A549 (cell line): ENCODE measurements around the gene SUPT20HL1. TPM values are rescaled to one million over a fixed set of nuclear protein-coding genes. Genes with fewer than 3 reads are reported as not detected.

ENCODE experiments used
- ATAC-seq, 2 experiments: fragments of 200-7000 bp in 1 of 2; fragments of >200 bp in 1 of 2; cut with Nextera tagmentation in 1 of 2; cut with Tn5 transposase in 1 of 2; 3 replicates each; pipeline versions ENCODE4 v1.8.0 to v1.9.1; 2018 to 2020; ENCODE audit warnings: mild to moderate bottlenecking in 1 of 2, moderate library complexity in 1 of 2
- CTCF ChIA-PET: fragments of 300-600 bp; sonication (Branson Sonifier 250); formaldehyde crosslinking; extraction: SDS; loops from one replicate; lab custom pipeline; 2021; ENCODE audit warnings: antibody characterized with exemption, inconsistent platforms; lab: Yijun Ruan, JAX
- POLR2A ChIA-PET: fragments of 350-600 bp; formaldehyde crosslinking; extraction: SDS; loops from one replicate; lab custom pipeline; 2021; ENCODE audit warnings: antibody characterized with exemption, inconsistent platforms; lab: Yijun Ruan, JAX
- DNase-seq, 2 experiments: peaks; one replicate each; pipeline versions ENCODE4 v3.0.0 to v3.0.0-alpha.2; 2011 to 2016; ENCODE audit warnings: low read depth in 1 of 2, low spot score in 1 of 2
- FAIRE-seq: peaks from 2 replicates; lab custom pipeline; 2011; peaks lifted over from hg19 to GRCh38; lab: Jason Lieb, UNC
- H3K27ac ChIP-seq, 2 experiments: fragments of >200 bp; sonication (Bioruptor Twin); formaldehyde crosslinking; 3 replicates each; pipeline ENCODE4 v1.5.1; 2016 to 2017
- H3K4me1 ChIP-seq: fragments of >200 bp; sonication (Bioruptor Twin); formaldehyde crosslinking; 3 replicates; pipeline ENCODE4 v1.6.1; 2016
- H3K4me2 ChIP-seq: fragments of >200 bp; sonication (Bioruptor Twin); formaldehyde crosslinking; 3 replicates; pipeline ENCODE4 v1.6.1; 2016
- H3K4me3 ChIP-seq: fragments of >200 bp; sonication (Bioruptor Twin); formaldehyde crosslinking; 3 replicates; pipeline ENCODE4 v1.5.1; 2016
- H3K9me3 ChIP-seq: fragments of >200 bp; sonication (Bioruptor Twin); formaldehyde crosslinking; 3 replicates; pipeline ENCODE4 v1.6.1; 2016
- CBX2 ChIP-seq: fragments of 200-600 bp; sonication (generic); IDR thresholded peaks from 2 replicates; pipeline ENCODE4 v1.6.1; 2016; ENCODE audit warnings: low read depth, mild to moderate bottlenecking, borderline replicate concordance
- CEBPB ChIP-seq, 2 experiments: fragments of >200 bp in 1 of 2; sonication (Bioruptor Twin) in 1 of 2; formaldehyde crosslinking in 1 of 2; IDR thresholded peaks; 2 replicates each; pipeline ENCODE4 v1.6.1; 2012 to 2016
- ESRRA ChIP-seq: fragments of 150-350 bp; IDR thresholded peaks from 2 replicates; pipeline ENCODE4 v1.6.1; 2014; ENCODE audit warnings: mild to moderate bottlenecking, low read length, borderline replicate concordance
- FOSL2 ChIP-seq, 2 experiments: fragments of 450-650 bp in 1 of 2; fragments of >200 bp in 1 of 2; sonication (Bioruptor Twin) in 1 of 2; formaldehyde crosslinking; IDR thresholded peaks; 2 replicates each; pipeline versions ENCODE4 v1.5.0 to v1.6.1; 2016 to 2020; ENCODE audit warnings: mild to moderate bottlenecking in 1 of 2, moderate library complexity in 1 of 2
- JUN ChIP-seq, 2 experiments: fragments of >200 bp; sonication (Bioruptor Twin); formaldehyde crosslinking; IDR thresholded peaks; 2 replicates in 1 of 2; 3 replicates in 1 of 2; pipeline ENCODE4 v1.6.1; 2016 to 2017
- KDM5A ChIP-seq: fragments of 200-600 bp; sonication (generic); IDR thresholded peaks from 2 replicates; pipeline ENCODE4 v1.6.1; 2016; ENCODE audit warnings: antibody characterized with exemption, mild to moderate bottlenecking
- MAFK ChIP-seq: fragments of 450-650 bp; IDR thresholded peaks from 2 replicates; pipeline ENCODE4 v1.6.1; 2014; ENCODE audit not compliant: partially characterized antibody
- MAZ ChIP-seq: fragments of 150-350 bp; IDR thresholded peaks from 2 replicates; pipeline ENCODE4 v1.6.1; 2014; ENCODE audit warnings: antibody characterized with exemption, low read depth, low read length, borderline replicate concordance
- NR3C1 ChIP-seq: fragments of >200 bp; sonication (Bioruptor Twin); formaldehyde crosslinking; IDR thresholded peaks from 3 replicates; pipeline ENCODE4 v1.6.1; 2017
- PHF8 ChIP-seq: fragments of 200-600 bp; sonication (generic); IDR thresholded peaks from 2 replicates; pipeline ENCODE4 v1.6.1; 2016; ENCODE audit warnings: low read depth, mild to moderate bottlenecking, antibody characterized with exemption, moderate library complexity, borderline replicate concordance
- POLR2A ChIP-seq: IDR thresholded peaks from 2 replicates; pipeline ENCODE4 v1.6.1; 2012; ENCODE audit warnings: mild to moderate bottlenecking, low read length
- RAD21 ChIP-seq, 2 experiments: fragments of >200 bp in 1 of 2; sonication (Bioruptor Twin) in 1 of 2; formaldehyde crosslinking in 1 of 2; IDR thresholded peaks in 1 of 2; conservative IDR thresholded peaks in 1 of 2; 2 replicates in 1 of 2; 3 replicates in 1 of 2; pipeline ENCODE4 v1.6.1; 2012 to 2018; ENCODE audit warnings: inconsistent platforms in 1 of 2
- SMC3 ChIP-seq: fragments of >200 bp; sonication (Bioruptor Twin); formaldehyde crosslinking; IDR thresholded peaks from 3 replicates; pipeline ENCODE4 v1.6.1; 2018; ENCODE audit warnings: inconsistent platforms
- SREBF2 ChIP-seq: fragments of 450-650 bp; IDR thresholded peaks from 2 replicates; pipeline ENCODE4 v1.6.1; 2014; ENCODE audit warnings: mild to moderate bottlenecking, moderate library complexity
- TFCP2L1 ChIP-seq: fragments of 250-450 bp; sonication (Bioruptor Pico); IDR thresholded peaks from 2 replicates; pipeline ENCODE4 v1.5.0; 2021; ENCODE audit warnings: mild to moderate bottlenecking
- TP53 ChIP-seq: fragments of 250-450 bp; sonication (Bioruptor Pico); IDR thresholded peaks from 2 replicates; pipeline ENCODE4 v1.5.0; 2021; ENCODE audit warnings: mild to moderate bottlenecking, moderate library complexity
- ZC3H11A ChIP-seq: fragments of 450-650 bp; IDR thresholded peaks from 2 replicates; pipeline ENCODE4 v1.6.1; 2014; ENCODE audit warnings: antibody characterized with exemption, mild to moderate bottlenecking
- ZFP36 ChIP-seq: fragments of 450-650 bp; IDR thresholded peaks from 2 replicates; pipeline ENCODE4 v1.6.1; 2014; ENCODE audit warnings: borderline replicate concordance; ENCODE audit not compliant: partially characterized antibody
- WGBS: methylation state at CpG from one replicate; pipeline ENCODE4 v1.1.6; 2017; ENCODE audit errors: missing lambda C conversion rate; 5-methylcytosine and 5-hydroxymethylcytosine counted together
- polyA plus RNA-seq, 4 experiments: library from polyadenylated mRNA; depleted of rRNA in 3 of 4; stranded (reverse); fragments of >200 nt; fragmentation: RNase III in 1 of 4; extraction: RNeasy Plus Mini Kit Qiagen cat#74134 plus additional on column Dnase treatment in 1 of 4; gene quantifications; 2 replicates in 3 of 4; 3 replicates in 1 of 4; pipeline ENCODE4 v1.2.3, GENCODE V29; 2011 to 2017
- TF ChIP-seq, protein P1 (sequence below): fragments of >200 bp; sonication (Bioruptor Twin); formaldehyde crosslinking; IDR thresholded peaks from 3 replicates; pipeline ENCODE4 v1.5.1; 2016
- TF ChIP-seq, protein P2 (sequence below): IDR thresholded peaks from 2 replicates; pipeline ENCODE4 v1.6.1; 2012
- TF ChIP-seq, protein P3 (sequence below): fragments of 250-450 bp; sonication (Bioruptor Pico); IDR thresholded peaks from 2 replicates; pipeline ENCODE4 v1.5.0; 2021; ENCODE audit warnings: mild to moderate bottlenecking, moderate library complexity, borderline replicate concordance
- TF ChIP-seq, protein P4 (sequence below): fragments of >200 bp; sonication (Bioruptor Twin); formaldehyde crosslinking; IDR thresholded peaks from 2 replicates; pipeline ENCODE4 v1.6.1; 2016
- TF ChIP-seq, protein P5 (sequence below): IDR thresholded peaks from 2 replicates; pipeline ENCODE4 v1.6.1; 2012; ENCODE audit warnings: low read depth, borderline replicate concordance
- TF ChIP-seq, protein P6 (sequence below): fragments of 450-650 bp; IDR thresholded peaks from 2 replicates; pipeline ENCODE4 v1.6.1; 2014; ENCODE audit warnings: antibody characterized with exemption

The SUPT20HL1 gene
- polyA plus RNA-seq, 2 of the 4 experiments (the other 2 are of a cell fraction): not detected

DNA sequence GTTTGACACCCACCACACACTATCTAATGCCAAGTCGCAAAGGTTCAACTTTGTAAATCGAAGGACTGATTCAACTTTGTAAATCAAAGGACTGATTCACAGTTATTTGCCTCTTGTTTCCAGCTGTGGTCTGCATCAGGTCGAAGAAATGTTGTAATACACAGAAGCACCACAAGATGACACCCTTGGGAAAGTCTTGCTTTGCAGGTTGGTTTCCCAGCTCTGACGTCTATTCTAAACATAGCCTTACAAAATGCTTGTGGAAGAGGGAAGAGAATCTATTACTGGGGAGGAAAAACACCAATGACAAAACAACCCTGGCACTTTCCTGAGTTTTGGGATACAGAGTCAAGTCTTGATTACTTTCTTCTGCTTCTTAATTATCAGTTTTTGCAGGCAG, 35.3 kb downstream of the SUPT20HL1 start:
- no peak overlapping the region for H3K4me3 ChIP-seq
- H3K4me2 ChIP-seq: no peak overlapping the region
- peak; percentile 95 for FAIRE-seq
- 1% methylated on average over 4 of the region's 4 CpGs for WGBS
- DNase-seq: peak; percentile 57 to 71
- H3K27ac ChIP-seq: no peak overlapping the region
- CTCF ChIA-PET: interaction anchor here (0.8 to 12.0 kb wide), 35 partner anchors 9 to 879 kb away, joined by 3 to 226 read pairs (median 5); no protein-coding TSS in a partner anchor
- POLR2A ChIA-PET: no interaction called here
- peak; percentile 85 to 94 for TF ChIP-seq RAD21 (conservative IDR thresholded peaks at IDR 0.05 in 1 of 2, IDR thresholded peaks at IDR 0.05 in 1 of 2)
- TF ChIP-seq, protein P1, sequence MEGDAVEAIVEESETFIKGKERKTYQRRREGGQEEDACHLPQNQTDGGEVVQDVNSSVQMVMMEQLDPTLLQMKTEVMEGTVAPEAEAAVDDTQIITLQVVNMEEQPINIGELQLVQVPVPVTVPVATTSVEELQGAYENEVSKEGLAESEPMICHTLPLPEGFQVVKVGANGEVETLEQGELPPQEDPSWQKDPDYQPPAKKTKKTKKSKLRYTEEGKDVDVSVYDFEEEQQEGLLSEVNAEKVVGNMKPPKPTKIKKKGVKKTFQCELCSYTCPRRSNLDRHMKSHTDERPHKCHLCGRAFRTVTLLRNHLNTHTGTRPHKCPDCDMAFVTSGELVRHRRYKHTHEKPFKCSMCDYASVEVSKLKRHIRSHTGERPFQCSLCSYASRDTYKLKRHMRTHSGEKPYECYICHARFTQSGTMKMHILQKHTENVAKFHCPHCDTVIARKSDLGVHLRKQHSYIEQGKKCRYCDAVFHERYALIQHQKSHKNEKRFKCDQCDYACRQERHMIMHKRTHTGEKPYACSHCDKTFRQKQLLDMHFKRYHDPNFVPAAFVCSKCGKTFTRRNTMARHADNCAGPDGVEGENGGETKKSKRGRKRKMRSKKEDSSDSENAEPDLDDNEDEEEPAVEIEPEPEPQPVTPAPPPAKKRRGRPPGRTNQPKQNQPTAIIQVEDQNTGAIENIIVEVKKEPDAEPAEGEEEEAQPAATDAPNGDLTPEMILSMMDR: peak; percentile 79
- no peak for TF ChIP-seq POLR2A
- TF ChIP-seq, protein P2, sequence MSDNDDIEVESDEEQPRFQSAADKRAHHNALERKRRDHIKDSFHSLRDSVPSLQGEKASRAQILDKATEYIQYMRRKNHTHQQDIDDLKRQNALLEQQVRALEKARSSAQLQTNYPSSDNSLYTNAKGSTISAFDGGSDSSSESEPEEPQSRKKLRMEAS: no peak
- TF ChIP-seq, protein P3, sequence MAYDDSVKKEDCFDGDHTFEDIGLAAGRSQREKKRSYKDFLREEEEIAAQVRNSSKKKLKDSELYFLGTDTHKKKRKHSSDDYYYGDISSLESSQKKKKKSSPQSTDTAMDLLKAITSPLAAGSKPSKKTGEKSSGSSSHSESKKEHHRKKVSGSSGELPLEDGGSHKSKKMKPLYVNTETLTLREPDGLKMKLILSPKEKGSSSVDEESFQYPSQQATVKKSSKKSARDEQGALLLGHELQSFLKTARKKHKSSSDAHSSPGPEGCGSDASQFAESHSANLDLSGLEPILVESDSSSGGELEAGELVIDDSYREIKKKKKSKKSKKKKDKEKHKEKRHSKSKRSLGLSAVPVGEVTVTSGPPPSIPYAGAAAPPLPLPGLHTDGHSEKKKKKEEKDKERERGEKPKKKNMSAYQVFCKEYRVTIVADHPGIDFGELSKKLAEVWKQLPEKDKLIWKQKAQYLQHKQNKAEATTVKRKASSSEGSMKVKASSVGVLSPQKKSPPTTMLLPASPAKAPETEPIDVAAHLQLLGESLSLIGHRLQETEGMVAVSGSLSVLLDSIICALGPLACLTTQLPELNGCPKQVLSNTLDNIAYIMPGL (CRISPR knock-in tag): no peak
- no peak for TF ChIP-seq MAFK
- peak; percentile 82 for TF ChIP-seq SMC3
- peak; percentile 81 to 94 for ATAC-seq
- H3K9me3 ChIP-seq: no peaks in the 10 kb centered on the region
- no peaks in the 10 kb centered on the region for H3K4me1 ChIP-seq

DNA sequence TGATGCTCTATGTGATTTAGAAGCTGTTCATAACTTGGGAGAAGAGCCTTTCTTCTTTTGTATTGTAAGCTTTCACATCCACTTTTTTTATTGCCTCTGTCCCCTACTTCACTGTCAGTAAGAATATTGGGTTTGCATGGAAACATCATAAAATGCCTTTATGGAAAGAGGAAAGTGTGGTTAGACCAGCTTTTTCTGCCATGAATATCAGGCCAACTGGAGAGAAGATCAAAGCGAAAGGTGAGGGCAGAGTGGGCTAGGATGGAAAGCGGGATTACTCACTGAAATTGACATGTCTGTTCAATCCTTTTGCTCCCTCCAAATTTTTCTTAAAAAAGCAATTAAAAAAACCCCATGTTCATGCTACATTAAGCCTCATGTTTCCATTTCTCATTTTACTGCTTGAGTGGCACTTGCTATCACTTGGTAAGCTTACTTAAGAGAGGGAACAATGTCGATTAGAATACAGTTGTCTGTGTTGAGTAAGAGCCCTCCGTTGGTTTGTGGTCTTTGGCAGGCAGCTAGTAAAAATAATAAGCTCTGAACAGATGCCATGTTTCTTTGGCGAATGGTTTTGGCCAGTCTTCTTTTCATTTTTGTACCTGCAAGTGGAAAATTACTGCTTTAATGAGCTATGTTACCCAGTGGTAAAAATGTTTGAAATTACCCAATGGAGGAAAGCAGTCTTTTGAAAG, 35.9 kb downstream of the SUPT20HL1 start:
- no peak for ATAC-seq
- H3K27ac ChIP-seq: no peak overlapping the region
- TF ChIP-seq, protein P4, sequence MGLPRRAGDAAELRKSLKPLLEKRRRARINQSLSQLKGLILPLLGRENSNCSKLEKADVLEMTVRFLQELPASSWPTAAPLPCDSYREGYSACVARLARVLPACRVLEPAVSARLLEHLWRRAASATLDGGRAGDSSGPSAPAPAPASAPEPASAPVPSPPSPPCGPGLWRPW: no peak
- TF ChIP-seq, protein P5, sequence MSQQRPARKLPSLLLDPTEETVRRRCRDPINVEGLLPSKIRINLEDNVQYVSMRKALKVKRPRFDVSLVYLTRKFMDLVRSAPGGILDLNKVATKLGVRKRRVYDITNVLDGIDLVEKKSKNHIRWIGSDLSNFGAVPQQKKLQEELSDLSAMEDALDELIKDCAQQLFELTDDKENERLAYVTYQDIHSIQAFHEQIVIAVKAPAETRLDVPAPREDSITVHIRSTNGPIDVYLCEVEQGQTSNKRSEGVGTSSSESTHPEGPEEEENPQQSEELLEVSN: no peak
- TF ChIP-seq ESRRA (no peak), TFCP2L1 (no peak)
- TF ChIP-seq, all 56 proteins: peak for 0
- no peaks in the 10 kb centered on the region for H3K4me1 ChIP-seq
- 40% methylated on average over 5 of the region's 5 CpGs for WGBS
- ChIA-PET POLR2A (no interaction called here), CTCF (interaction anchor here (0.8 to 12.0 kb wide), 37 partner anchors 9 to 879 kb away, joined by 3 to 226 read pairs (median 5); partner anchors contain the start of gene PDK3)
- H3K4me2 ChIP-seq: no peak overlapping the region
- FAIRE-seq: no peak
- H3K9me3 ChIP-seq: no peaks in the 10 kb centered on the region
- no peak for DNase-seq
- H3K4me3 ChIP-seq: no peak overlapping the region

DNA sequence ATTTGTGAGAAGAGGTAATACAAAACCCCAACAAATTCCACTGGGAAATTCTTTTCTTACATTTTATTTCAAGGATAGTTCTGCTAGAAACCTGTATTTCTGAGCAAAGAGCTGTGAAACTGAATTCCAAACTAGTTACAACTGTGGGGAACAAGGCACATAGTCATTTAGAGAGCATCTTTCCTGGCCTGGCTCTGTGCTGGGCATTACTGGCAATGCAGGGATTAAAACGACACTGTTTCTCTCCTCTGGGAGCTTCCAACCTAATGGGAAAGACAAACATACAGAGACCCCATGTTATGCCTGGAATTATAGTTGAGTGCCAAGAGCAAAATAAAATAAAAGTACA, 36.5 kb downstream of the SUPT20HL1 start:
- Histone ChIP-seq H3K9me3 (no peaks in the 10 kb centered on the region), H3K4me1 (no peaks in the 10 kb centered on the region), H3K27ac (no peak overlapping the region), H3K4me3 (no peak overlapping the region), H3K4me2 (no peak overlapping the region)
- POLR2A ChIA-PET: no interaction called here
- 46% methylated on average over 1 of the region's 1 CpG for WGBS
- no peak for ATAC-seq
- CTCF ChIA-PET: interaction anchor here (1.1 to 12.0 kb wide), 17 partner anchors 10 to 747 kb away, joined by 3 to 226 read pairs (median 6); partner anchors contain the start of gene PDK3
- DNase-seq: no peak
- no peak for FAIRE-seq
- TF ChIP-seq KDM5A (no peak), MAZ (no peak), CBX2 (no peak), SREBF2 (no peak), ZC3H11A (no peak), TP53 (no peak), NR3C1 (no peak), FOSL2 (IDR thresholded peaks at IDR 0.05) (no peak), FOSL2 (CRISPR knock-in tag; IDR thresholded peaks at IDR 0.05) (no peak), CEBPB (IDR thresholded peaks at IDR 0.05) (no peak), POLR2A (no peak), ZFP36 (no peak), SMC3 (no peak), JUN (IDR thresholded peaks at IDR 0.05) (no peak), PHF8 (no peak)
- TF ChIP-seq, protein P6, sequence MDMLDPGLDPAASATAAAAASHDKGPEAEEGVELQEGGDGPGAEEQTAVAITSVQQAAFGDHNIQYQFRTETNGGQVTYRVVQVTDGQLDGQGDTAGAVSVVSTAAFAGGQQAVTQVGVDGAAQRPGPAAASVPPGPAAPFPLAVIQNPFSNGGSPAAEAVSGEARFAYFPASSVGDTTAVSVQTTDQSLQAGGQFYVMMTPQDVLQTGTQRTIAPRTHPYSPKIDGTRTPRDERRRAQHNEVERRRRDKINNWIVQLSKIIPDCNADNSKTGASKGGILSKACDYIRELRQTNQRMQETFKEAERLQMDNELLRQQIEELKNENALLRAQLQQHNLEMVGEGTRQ: no peak
- TF ChIP-seq, protein P5: no peak
